Fibroblast of gingiva (primary cell): Measurements from ENCODE around the gene INAVA.
"Not testable (repeated sequence)": the region's sequence is repeated elsewhere in the genome, so short reads cannot be mapped to it uniquely, and the experiment has no call there.

Source experiments
- DNase-seq: peaks from one replicate; pipeline ENCODE4 v3.0.0-alpha.2; 2011; ENCODE audit warnings: low read depth

Gene INAVA

DNA sequence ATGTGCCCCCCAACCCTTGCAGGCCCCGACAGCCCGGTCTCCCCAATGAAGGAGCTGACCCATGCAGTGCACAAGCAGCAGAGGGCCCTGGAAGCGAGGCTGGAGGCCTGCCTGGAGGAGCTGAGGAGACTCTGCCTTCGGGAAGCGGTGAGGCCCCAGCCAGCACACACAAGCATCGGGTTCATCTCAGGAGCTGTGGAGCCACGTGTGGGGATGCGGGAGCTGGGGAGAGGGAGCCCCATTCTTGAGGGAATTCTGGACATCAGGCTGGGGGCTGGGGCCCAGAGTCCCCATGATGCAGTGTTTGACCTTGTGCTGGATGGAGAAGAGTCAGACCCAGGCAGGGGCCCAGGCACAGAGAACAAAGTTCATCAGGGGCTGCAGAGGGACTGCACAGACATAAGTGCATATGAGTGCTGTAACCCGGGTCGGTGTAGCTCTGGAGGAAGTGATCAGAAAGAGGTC is 4.8 kb downstream of the INAVA start:
- no peak for DNase-seq

DNA sequence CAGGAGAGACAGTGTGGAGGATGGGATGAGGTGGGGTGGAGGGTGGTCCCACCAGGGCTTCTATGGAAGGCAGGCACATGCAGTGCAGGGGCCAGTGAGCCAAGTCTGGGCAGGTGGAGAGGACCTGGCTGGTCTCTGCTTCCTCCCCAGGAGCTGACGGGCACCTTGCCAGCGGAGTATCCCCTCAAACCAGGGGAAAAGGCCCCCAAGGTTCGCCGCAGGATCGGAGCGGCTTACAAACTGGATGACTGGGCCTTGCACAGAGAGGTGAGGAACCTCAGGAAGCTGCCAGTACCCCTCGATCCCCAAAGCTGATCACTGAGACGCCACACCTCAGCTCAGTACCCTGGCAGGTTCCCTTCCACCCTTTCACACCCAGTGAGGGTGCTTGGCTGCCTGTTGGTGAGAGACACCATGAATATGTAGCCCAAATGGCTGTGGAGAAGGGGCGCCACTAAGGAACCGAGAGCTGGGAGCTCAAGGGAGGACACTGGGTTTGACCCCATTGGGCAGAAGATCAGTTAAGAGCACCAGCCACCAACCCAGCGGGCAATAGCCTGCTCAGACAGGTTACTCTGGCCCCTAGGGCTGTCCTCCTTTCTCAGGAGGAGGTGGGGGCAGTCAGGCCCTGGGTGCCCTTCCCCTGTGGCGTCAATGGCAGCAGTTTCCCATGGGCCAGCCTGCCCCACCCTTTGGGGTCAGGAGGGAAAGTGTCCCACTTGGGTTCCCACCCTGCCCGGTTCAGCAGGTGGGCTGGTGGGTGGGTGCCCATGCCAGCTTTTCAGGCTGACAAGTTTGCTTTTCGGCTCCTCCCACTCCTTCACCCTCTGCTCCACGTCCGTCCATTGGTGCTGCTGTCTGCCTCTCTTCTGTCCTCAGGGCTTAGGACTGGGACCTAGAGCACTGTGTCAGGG is 5.5 kb downstream of the INAVA start:
- DNase-seq, result no peak

DNA sequence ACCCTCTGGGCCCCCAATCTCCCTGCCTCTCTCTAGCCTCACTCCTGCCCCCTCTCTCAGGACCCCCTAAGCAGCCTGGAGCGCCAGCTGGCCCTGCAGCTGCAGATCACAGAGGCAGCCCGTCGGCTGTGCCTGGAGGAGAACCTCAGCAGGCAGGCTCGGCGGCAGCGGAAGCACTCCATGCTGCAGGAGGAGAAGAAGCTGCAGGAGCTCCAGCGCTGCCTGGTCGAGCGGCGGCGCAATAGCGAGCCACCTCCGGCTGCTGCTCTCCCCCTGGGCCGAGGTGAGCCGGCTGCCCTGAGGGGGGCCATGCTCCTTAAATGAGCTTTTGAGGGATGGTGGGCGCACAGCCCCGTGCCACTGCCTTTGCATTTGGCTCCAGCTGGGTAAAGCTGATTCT is 6.2 kb downstream of the INAVA start:
- no peak for DNase-seq

DNA sequence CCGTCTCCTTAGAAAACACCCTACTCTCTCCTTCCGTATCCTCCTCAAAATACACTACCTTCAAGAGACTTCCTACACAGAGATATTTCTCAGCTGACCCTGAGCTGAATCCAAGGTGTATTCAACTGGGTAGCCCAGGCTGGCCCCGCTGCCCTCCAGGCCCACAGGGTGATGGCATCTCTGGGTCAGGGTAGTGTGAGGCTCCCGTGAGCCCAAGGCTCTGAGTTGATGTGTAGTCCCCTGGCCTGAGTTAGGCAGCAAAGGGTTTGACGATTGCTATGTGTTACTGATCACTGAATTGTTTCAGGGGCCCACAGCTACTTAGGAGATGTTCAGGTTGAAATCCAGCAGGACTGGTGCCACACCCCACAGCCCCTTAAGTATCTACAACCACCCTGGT is 6.7 kb downstream of the INAVA start:
- no peak for DNase-seq

DNA sequence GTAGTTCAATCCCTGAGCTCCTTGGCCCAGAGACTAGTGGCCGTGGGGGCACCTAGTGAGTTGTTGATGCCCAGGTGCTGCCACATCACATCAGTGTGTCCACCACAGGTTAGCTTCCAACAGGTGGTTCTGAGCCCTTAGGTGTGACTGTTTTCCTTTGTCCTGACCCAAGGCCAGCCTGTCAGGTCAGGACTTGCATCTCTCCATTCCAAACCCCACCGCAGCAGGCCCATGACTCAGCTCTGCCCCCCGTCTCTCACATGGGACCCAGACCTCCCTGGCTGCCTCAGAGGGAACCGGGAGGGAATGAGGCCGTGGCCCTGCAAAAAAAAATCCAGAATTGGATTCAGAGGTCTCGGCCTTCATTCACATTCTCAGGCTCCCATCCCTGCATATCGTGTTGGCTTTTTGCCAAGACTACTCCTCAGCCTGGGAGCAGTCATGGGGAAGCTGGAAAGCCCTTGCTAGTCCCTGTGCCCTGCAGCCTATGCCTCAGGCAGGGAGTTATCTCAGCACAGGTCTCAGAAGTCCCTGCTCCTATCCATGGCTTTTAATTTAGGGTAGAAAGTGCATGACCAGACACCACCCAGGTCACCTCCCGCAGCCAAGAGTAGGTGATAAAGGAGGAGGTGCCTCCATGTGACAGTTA is 7.2 kb downstream of the INAVA start:
- no peak for DNase-seq

DNA sequence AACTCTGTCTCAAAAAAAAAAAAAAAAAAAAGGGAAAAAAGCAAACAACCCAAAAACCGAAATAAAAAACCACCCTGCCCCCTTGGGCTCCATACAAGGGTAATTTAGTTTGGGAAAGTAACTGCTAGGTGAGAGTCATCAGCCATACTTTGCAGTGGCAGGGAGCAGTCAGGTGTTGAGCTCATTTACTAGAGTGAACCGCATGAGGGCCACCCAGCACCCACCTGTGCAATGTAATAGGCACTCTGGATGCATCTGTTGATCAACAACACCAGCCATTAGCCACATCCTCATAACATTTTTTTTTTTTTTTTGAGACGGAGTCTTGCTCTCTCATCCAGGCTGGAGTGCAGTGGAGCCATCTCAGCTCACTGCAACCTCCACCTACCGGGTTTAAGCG is 9.1 kb downstream of the INAVA start:
- no peak for DNase-seq

DNA sequence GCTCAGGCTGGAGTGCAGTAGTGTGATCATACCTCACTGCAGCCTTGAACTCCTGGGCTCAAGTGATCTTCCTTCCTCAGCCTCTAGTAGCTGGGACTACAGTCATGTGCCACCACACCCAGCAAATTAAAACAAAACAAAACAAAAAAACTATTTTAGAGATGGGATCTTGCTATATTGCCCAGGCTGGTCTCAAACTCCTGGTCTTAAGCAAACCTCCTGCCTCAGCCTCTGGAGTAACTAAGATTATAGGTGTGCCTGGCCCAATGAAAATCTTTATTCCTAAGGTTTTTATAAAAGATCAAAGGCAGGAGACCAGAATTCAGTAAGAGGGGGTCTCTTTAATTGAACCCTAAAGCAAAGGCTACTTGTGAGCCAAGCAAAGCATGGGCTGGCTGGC is 10.1 kb downstream of the INAVA start:
- no peak for DNase-seq

DNA sequence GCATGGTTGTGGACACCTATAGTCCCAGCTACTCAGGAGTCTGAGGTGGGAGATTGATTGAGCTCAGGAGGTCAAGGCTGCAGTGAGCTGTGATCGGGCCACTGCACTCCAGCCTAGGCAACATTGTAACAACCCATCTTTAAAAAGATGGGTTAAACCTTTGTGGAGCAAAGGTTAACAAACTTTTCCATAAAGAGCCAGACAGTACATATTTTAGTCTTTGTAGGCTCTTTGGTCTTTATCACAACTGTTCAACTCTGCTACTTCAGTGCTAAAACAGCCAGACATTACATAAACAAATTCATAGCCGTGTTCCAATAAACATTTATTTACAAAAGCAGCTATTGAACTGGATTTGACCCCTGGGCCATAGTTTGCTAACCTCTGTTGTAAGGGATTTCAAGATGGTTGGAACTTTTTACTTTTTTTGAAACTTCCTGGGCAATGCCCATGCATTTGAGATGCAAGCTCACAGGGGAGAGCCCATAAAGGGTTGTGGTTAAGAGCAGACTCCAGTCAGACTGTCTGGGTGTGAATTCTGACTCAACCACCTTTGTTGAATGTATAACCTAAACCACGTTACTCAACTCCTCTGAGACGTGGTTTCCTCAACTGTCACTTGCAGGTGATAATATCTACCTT is 10.8 kb downstream of the INAVA start:
- DNase-seq, result no peak

DNA sequence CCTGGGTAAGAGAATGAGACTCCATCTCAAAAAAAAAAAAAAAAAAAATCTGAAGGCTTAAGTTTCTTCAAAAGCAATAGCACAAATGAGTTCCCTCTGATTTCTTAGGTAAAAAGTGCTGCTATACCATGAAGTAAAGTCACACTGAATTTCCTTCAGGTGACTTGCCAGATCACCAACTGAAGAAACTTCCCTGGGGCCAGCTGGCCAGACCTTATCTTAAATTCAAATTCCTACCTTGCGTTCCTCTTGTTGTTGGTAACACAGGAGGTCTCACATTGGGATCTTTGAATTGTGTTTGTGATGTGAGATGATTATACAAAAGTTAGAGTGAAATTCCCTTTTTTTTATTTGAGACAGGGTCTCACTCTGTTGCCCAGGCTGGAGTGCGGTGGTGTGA is 11.8 kb downstream of the INAVA start:
- no peak for DNase-seq

DNA sequence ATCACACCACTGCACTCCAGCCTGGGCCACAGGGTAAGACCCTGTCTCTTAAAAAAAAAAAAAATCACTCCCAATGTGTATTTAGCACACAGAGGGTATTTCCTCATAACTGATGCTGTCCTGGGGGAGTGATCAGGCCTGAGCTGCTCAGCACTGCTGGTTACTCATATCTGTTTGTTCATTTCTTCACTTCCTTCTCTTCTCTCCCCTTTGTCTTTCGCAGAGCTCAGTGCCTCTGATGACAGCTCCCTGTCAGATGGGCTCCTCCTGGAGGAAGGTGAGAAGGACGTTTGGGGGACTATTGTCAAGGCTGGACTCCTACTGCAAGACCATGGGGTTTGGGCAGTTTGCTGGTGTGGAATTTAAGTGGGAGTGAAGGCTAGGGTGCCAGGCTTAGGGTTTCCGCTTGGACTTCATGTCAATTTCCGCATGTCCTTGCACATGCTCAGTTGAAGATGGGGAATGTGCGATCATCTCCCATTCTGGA is 13.0 kb downstream of the INAVA start:
- no peak for DNase-seq

DNA sequence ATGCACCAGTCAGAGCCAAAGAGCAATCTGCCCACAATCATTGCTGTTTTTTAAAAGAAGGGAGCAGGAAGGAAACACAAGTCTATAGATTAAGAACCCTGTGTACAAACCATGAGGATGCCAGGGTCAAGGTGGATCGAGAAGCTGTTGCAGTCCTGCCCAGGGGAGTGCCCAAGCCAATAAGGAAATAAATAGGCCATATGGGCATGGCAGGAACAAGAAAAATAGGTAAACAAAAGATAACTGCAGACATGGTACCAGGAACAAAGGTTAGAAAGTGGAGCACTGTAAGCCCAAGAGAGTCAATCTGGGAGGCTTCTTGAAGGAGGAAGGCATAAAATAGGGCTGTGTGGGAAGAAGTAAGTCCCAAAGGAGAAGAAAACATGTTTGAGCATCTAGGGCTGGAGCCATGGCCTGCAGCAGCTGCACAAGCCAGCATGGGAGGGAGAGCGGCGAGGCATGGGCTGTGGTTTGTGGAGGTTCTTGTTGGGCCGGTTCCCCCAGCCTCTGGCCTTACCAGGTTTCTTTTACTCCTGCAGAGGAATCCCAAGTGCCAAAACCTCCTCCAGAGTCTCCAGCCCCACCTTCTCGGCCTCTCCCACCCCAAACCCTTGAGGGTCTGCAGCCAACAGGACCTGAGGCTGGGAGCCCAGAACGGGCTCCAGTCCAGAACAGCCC is 13.6 kb downstream of the INAVA start:
- no peak for DNase-seq

DNA sequence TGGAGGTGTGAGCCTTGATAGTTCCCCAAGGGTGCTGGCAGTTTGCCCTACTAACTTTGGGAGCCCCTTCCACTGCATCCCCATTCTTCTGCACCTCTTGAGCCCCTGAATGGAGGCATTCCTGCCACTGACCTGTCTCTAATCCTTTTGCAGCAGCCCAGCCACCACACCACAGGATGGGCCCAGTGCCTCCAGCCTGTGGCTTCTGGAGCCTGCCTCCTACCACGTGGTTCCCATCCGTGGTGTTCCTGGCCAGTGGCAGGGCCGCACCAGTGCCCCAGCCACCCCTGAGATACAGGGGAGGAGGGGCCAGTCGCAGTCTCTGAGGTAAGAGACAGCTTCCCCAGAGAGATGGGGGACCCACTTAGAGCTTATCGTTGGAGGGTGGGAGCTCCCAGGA is 14.4 kb downstream of the INAVA start:
- no peak for DNase-seq

DNA sequence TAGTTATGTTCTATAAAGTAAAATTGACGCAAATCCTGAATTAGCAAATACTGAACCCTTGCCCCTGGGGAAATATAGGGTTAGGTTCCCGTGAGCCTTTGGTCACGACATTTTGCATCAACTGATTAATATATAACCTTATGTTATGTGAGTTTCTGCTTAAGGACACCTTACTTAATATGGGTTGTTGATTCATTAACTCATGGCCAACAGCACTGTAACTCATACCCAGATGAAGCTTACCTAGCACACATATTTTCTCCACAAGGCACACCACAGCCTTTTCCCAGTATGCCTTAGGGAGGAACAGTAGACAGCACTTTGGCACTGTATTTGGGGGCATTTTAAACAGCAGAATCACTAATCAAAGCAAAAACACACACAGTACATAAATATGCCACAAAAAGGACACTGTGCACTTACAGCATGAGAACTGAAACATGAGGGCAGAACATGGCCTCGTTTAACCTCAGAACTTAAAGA is 15.1 kb downstream of the INAVA start:
- no peak for DNase-seq

DNA sequence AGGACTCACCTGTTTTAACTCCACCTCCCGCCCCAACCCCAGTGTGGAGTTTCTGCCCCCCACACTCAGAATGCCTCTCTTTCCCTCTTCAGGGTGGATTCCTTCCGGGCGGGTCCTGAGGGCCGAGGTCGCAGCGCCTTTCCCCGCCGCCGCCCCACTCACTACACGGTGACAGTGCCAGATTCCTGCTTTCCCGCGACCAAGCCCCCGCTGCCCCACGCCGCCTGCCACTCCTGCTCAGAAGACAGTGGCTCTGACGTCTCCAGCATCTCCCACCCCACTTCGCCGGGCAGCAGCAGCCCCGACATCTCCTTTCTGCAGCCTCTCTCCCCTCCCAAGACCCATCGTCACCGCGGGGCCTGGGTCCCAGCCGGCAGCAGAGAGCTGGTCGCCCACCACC is 16.7 kb downstream of the INAVA start:
- no peak for DNase-seq

DNA sequence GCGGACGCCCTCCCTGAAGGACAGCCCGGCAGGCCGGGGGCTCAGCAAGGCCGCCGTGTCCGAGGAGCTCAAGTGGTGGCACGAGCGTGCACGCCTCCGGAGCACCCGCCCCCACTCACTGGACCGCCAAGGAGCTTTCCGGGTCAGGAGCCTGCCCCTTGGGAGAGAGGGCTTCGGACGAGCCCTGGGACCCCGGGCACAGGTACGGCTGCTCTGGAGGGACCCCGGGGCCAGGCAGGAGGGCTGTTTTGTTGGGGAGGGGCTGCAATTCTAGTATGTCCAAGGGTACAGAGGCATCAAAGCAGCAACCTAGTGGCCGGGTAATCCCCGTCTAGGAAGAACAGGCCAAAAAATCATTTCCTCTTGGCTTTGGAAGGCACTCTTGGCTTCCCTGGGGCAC is 17.2 kb downstream of the INAVA start:
- DNase-seq, result not testable (repeated sequence)

DNA sequence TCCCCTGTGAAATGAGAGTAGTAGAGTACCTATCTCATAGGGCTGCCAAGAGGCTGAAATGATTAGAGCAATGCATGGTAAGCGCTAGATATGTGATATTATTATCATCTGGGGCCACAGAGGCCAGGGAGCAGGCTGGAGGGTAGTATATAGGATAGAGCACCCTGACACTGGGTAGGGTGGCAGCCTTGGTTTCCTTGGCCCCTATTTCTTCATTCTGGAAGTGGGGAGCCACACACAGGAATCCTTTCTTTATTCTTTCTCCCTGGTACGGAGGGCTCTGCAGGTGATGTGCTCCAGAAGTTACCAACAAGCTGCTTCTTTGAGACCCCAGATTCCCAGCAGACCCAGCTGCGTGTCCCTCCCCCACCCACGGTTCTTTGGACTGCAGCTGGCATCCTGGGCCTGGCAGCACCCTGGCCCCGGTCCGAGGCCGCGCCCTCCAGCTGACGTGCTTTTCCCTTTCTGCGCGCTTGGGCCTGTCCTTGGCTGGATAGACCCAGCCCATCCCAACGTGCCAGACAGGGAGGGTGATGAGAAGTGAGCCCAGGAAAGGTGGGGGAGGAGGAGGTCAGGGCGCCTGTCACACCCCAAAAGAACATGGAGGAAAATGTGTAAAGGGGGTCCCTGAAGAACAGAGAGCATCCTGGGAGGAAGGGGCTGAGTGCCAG is 18.2 kb downstream of the INAVA start:
- no peak for DNase-seq

DNA sequence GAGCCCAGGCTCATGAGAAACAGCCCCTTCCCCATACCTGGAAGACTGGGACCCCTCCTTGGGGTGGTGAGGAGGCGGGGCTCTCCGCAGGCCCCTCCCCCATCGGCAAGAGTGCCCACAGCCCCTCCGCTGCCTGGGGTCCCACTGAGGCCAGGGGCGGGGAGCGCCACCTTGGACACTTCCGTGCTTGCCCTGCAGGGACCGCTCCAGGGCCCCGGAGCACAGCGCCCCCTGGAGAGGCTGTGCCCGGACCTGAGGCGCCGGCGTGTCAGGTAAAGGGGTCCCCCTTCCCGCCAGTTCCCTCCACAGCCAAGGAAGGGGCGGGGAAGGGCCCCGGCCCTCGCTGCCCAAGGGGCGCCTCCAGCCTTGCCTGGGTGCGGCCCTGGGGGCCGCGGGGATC is 21.5 kb downstream of the INAVA start:
- no peak for DNase-seq

DNA sequence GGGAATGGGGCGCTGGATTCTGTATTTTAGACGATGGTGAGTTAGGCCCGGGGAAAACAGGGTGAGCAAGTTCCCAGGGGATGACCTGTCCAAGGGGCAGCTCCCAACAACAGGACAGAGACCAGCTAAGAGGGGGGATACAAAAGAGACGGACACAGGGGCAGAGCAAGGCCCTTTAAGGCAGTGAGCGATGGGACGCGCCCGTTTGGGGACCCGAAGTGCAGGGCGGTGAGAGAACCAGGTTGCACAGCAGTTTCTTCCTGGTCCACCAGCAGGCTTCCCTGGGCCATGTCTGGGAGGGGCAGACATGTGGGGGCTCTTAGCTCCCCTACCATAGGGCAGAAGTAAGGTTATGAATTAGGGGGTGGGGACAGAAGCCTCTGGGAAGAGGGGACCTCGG is 22.0 kb downstream of the INAVA start:
- no peak for DNase-seq

DNA sequence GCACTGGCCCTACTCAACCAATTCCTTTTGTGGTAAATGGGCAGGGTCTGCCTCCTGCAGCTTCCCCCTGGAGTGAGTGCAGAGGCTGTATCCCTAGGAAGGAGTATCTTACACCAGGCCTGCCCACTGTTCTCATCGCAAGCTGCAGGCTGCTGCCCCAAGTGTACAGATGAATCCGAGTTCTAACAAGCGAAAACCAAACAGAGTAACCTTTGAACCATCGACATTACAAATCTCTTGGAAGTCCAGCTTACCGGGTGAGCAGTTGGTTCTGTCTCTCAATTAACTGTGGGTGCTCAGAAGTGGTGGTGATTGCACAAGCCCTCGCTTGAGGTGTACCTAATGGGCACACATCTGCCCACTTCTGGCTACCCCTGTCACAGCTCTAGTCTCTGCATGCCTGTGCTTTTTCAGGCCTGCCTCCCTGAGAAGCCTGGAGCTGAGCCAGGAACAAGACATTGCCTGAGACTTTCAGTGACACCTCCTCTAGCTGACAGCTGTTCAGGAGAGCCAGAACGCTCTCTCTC is 22.7 kb downstream of the INAVA start:
- no peak for DNase-seq

DNA sequence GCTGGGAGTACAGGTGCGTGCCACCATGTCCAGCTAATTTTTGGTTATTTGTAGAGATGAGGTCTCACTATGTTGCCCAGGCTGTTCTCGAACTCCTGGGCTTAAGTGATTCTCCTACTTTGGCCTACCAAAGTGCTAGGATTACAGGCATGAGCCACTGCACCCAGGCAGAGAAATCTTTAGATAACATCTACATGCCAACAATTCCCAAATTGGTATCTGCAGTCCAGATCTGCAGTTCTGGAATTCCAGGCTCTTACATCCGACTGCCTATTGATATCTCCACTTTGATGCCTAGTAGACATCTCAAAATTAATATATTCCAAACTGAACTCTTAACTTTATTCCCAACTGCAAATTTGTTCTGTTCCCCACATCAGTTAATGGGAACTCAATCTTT is 23.3 kb downstream of the INAVA start:
- no peak for DNase-seq

DNA sequence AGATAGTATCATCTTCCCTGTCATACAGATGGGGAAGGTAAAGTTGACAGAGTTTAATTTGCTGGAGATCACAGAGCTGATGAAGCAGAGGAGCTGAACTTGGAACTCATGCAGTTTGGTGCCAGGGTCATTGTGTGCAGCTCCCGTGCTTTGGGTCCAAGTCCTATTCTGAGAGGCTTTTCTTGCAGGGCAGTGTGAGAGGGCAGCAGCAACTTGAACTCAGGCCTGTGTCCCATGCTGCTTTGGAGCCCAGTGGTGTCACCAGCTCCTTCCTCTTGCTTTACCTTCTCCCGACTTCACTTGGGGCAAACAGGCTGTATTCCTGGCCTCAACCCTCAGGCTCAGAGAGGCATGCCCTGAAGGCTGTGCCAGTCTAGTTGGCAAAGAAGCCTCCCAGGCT is 24.7 kb downstream of the INAVA start:
- no peak for DNase-seq
